GM20431 (cell line): ENCODE data around the gene PIEZO2.

Experiments
- in situ Hi-C: fragments of 300-500 bp; cut with MseI, MboI; formaldehyde crosslinking; loops from one replicate; pipeline ENCODE4 v1.15.0; 2020; ENCODE audit warnings: low sequenced_read_pairs; ENCODE audit not compliant: unreplicated experiment

PIEZO2 gene

GRCh38 chr18:10732990-10733389, 416.4 kb downstream of the PIEZO2 start:
- in situ Hi-C loops: no loop called here

- in situ Hi-C loops: no loop called here
Measured at GRCh38 chr18:10727477-10727876, 421.9 kb downstream of the PIEZO2 start.

GRCh38 chr18:10726198-10727068, 422.9 kb downstream of the PIEZO2 start:
- in situ Hi-C loops: no loop called here

- in situ Hi-C loops: no loop called here
Measured at GRCh38 chr18:10724666-10725065, 424.7 kb downstream of the PIEZO2 start.

- in situ Hi-C loops: no loop called here
Measured at GRCh38 chr18:10723496-10723895, 425.9 kb downstream of the PIEZO2 start.

GRCh38 chr18:10718809-10719208, 430.6 kb downstream of the PIEZO2 start:
- in situ Hi-C loops: no loop called here

- in situ Hi-C loops: no loop called here
Measured at GRCh38 chr18:10715791-10716190, 433.6 kb downstream of the PIEZO2 start.

GRCh38 chr18:10713409-10713808, 436.0 kb downstream of the PIEZO2 start:
- in situ Hi-C loops: no loop called here

- in situ Hi-C loops: no loop called here
Measured at GRCh38 chr18:10707294-10707693, 442.1 kb downstream of the PIEZO2 start.

- in situ Hi-C loops: no loop called here
Measured at GRCh38 chr18:10705786-10706185, 443.6 kb downstream of the PIEZO2 start.

GRCh38 chr18:10705291-10705690, 444.1 kb downstream of the PIEZO2 start:
- in situ Hi-C loops: no loop called here

GRCh38 chr18:10702206-10702605, 447.2 kb downstream of the PIEZO2 start:
- in situ Hi-C loops: no loop called here

- in situ Hi-C loops: no loop called here
Measured at GRCh38 chr18:10690366-10690765, 459.0 kb downstream of the PIEZO2 start.

GRCh38 chr18:10690035-10690329, 459.4 kb downstream of the PIEZO2 start:
- in situ Hi-C loops: no loop called here

GRCh38 chr18:10689236-10690034, 459.9 kb downstream of the PIEZO2 start:
- in situ Hi-C loops: no loop called here

GRCh38 chr18:10688766-10689165, 460.6 kb downstream of the PIEZO2 start:
- in situ Hi-C loops: no loop called here

GRCh38 chr18:10687161-10687925, 462.0 kb downstream of the PIEZO2 start:
- in situ Hi-C loops: no loop called here

- in situ Hi-C loops: no loop called here
Measured at GRCh38 chr18:10686308-10686707, 463.1 kb downstream of the PIEZO2 start.

GRCh38 chr18:10685484-10685883, 463.9 kb downstream of the PIEZO2 start:
- in situ Hi-C loops: no loop called here

GRCh38 chr18:10682368-10682714, 467.0 kb downstream of the PIEZO2 start:
- in situ Hi-C loops: no loop called here
